RCC 7860 (cell line): ENCODE data around the gene GMPPB.

Experiments
- DNase-seq: peaks from one replicate; pipeline ENCODE4 v3.0.0-alpha.2; 2015; ENCODE audit warnings: low spot score
- FAIRE-seq: peaks from 2 replicates; lab custom pipeline; 2012; peaks lifted over from hg19 to GRCh38; lab: Jason Lieb, UNC

GMPPB gene

DNA sequence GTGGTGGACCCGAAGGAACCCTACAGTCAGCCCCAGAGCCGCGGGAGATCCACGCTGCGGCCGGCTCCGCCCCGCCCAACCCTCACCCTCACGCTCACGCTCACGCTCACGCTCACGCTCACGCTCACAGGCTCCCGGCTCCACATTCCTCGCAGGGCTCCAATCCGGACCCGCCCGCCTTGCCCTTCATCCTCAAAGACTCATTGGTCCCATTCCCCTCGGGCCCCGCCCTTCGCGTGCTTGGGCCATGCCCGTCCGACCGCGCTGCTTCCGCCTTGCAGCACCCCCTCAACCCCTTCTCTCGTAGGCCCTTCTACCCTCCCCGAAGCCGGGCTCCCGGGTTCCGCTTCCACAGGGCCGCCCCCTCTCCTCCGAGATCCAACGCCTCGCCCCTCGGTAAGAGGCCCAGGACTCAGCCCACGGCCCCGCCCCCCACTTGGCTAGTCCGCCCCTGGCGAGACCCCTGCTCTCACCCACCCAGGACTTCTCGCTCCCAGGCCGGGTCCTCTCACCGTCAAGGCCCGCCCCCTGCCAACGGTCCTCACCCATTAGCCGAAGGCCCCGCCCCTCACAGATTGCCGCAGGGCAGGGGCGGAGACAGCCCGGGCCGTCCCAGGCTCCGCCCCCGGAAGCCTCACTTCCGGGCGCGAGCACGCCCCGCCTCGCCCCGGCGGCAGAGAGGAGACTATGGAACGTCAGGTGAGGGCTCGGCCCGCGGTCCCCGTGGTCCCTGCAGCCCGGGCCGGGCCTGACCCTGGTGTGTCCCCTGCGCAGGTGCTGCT, 49.8 kb downstream of the GMPPB start, which contains the start of gene APEH:
Gene APEH, plus strand, starts transcription at position 637 of the 782 bp plus-strand sequence. Its CDS starts 51 bp downstream, at position 688.
- DNase-seq = peak; percentile 89
- FAIRE-seq = peak; percentile 67

DNA sequence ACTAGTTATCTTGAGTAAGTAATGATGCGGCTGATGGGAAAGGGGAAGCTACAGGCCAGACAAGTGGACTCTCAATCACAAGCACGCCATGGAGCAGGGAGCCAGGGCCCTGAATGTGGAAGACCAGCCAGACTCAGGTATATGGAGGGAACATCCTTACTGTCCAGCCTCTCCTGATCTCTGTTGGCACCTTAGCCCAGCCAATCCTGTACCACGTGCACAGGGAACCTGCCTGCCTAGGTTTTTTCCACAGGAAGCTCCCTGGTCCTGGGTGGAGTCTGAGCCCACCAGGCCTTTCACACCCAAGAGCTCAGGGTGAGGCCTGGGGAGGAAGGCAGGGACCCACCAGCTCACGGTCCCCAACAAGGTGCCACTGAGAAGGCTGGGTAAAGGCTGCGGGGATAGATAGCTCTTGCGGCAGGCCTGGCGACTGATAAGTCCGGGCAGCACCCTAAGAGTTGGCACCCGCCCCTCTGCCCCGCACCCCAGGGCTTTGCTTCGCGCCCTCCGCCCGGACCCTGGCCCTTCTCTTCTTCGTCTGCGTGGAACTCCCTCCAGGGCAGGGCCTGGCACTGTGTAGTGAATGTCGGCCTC, 50.5 kb downstream of the GMPPB start:
- FAIRE-seq = no peak
- peak; percentile 30 for DNase-seq

- FAIRE-seq (no peak), DNase-seq (peak; percentile 47)
Measured at GRCh38 chr3:49671291-49672288, 52.2 kb downstream of the GMPPB start.

- DNase-seq (no peak), FAIRE-seq (no peak)
Measured at GRCh38 chr3:49670940-49671290, 52.8 kb downstream of the GMPPB start.
